ENCODE measurements around the gene LRRC74B. TPM values are rescaled to one million over a fixed set of nuclear protein-coding genes. Genes with fewer than 3 reads are reported as not detected.
"Not testable (repeated sequence)": the region's sequence is repeated elsewhere in the genome, so short reads cannot be mapped to it uniquely, and the experiment has no call there.

Gene LRRC74B
- total RNA-seq, 1 donor from 2014 or later = 3.6 TPM

GRCh38 chr22:21042978-21043859 is 2.5 kb upstream of the LRRC74B start:
- ATAC-seq (no peak), DNase-seq (peak; percentile 25)
- peaks cover 17% of the 10 kb centered on the region for H3K4me1 ChIP-seq
- H3K9me3 ChIP-seq = no peaks in the 10 kb centered on the region
- H3K27ac ChIP-seq = no peak overlapping the region
- H3K27me3 ChIP-seq (ENCODE audit: low read depth) = peaks cover 3% of the 10 kb centered on the region
- no peak for TF ChIP-seq CTCF (IDR thresholded peaks at IDR 0.05)
- no peaks in the 10 kb centered on the region for H3K36me3 ChIP-seq
- no peak overlapping the region for H3K4me3 ChIP-seq
- intact Hi-C loops (cut with DNase I) = no loop called here

GRCh38 chr22:21043860-21044535 is 1.7 kb upstream of the LRRC74B start:
- ATAC-seq (no peak), DNase-seq (peak; percentile 26)
- no peak for TF ChIP-seq CTCF (IDR thresholded peaks at IDR 0.05)
- Histone ChIP-seq H3K27ac (no peak overlapping the region), H3K27me3 (ENCODE audit: low read depth) (peaks cover 3% of the 10 kb centered on the region), H3K9me3 (no peaks in the 10 kb centered on the region), H3K36me3 (no peaks in the 10 kb centered on the region), H3K4me1 (peaks cover 13% of the 10 kb centered on the region), H3K4me3 (no peak overlapping the region)
- intact Hi-C loops (cut with DNase I) = no loop called here

GRCh38 chr22:21044931-21045584 is 688 bp upstream of the LRRC74B start:
- H3K36me3 ChIP-seq = no peaks in the 10 kb centered on the region
- peaks cover 13% of the 10 kb centered on the region for H3K4me1 ChIP-seq
- DNase-seq (peak; percentile 46), ATAC-seq (peak in 1 of 2 donors; percentile 22)
- no peaks in the 10 kb centered on the region for H3K9me3 ChIP-seq
- H3K27me3 ChIP-seq (ENCODE audit: low read depth) = peaks cover 3% of the 10 kb centered on the region
- H3K4me3 ChIP-seq = peak overlapping the region; percentile 46
- no peak for TF ChIP-seq CTCF (IDR thresholded peaks at IDR 0.05)
- peak overlapping the region; percentile 48 for H3K27ac ChIP-seq
- intact Hi-C loops (cut with DNase I) = no loop called here

- peaks cover 3% of the 10 kb centered on the region for H3K27me3 ChIP-seq (ENCODE audit: low read depth)
- H3K36me3 ChIP-seq = no peaks in the 10 kb centered on the region
- peaks cover 13% of the 10 kb centered on the region for H3K4me1 ChIP-seq
- no peaks in the 10 kb centered on the region for H3K9me3 ChIP-seq
- no peak overlapping the region for H3K27ac ChIP-seq
- TF ChIP-seq CTCF (IDR thresholded peaks at IDR 0.05) = no peak
- ATAC-seq (no peak), DNase-seq (peak; percentile 28)
- intact Hi-C loops (cut with DNase I) = no loop called here
- no peak overlapping the region for H3K4me3 ChIP-seq
Observed at GRCh38 chr22:21047035-21047661, 1.4 kb downstream of the LRRC74B start.

GRCh38 chr22:21047730-21048129 is 2.0 kb downstream of the LRRC74B start:
- ATAC-seq = no peak
- peaks cover 3% of the 10 kb centered on the region for H3K27me3 ChIP-seq (ENCODE audit: low read depth)
- peaks cover 13% of the 10 kb centered on the region for H3K4me1 ChIP-seq
- no peaks in the 10 kb centered on the region for H3K9me3 ChIP-seq
- H3K36me3 ChIP-seq = no peaks in the 10 kb centered on the region
- TF ChIP-seq CTCF (IDR thresholded peaks at IDR 0.05) = no peak
- H3K4me3 ChIP-seq = no peak overlapping the region
- peak; percentile 40 for DNase-seq
- intact Hi-C loops (cut with DNase I) = no loop called here
- no peak overlapping the region for H3K27ac ChIP-seq

GRCh38 chr22:21048448-21048847 is 2.7 kb downstream of the LRRC74B start:
- intact Hi-C loops (cut with DNase I); H3K27me3 ChIP-seq (ENCODE audit: low read depth); ATAC-seq; H3K27ac ChIP-seq; H3K4me3 ChIP-seq; H3K36me3 ChIP-seq; H3K9me3 ChIP-seq: not testable (repeated sequence)
- peak; percentile 18 for DNase-seq
- H3K4me1 ChIP-seq = peaks cover 13% of the 10 kb centered on the region

GRCh38 chr22:21048965-21049364 is 3.2 kb downstream of the LRRC74B start:
- peaks cover 13% of the 10 kb centered on the region for H3K4me1 ChIP-seq
- ATAC-seq; H3K27me3 ChIP-seq (ENCODE audit: low read depth); H3K9me3 ChIP-seq; H3K36me3 ChIP-seq; H3K4me3 ChIP-seq; H3K27ac ChIP-seq; intact Hi-C loops (cut with DNase I): not testable (repeated sequence)
- DNase-seq = peak; percentile 17

All from lower lobe of right lung (tissue), 2 donors.